Prostate gland (tissue), 2 donors: ENCODE data around the gene TULP3. TPM values are rescaled to one million over a fixed set of nuclear protein-coding genes. Genes with fewer than 3 reads are reported as not detected.

ENCODE experiments used
- DNase-seq: peaks from one replicate; pipeline ENCODE4 v3.0.0-alpha.2; 2019; ENCODE audit warnings: low spot score
- H3K27ac ChIP-seq, 2 donors: fragments of 200-600 bp; sonication (generic); 2 replicates each; pipeline ENCODE4 v1.5.1; 2017 to 2019
- H3K27me3 ChIP-seq: fragments of 200-600 bp; sonication (generic); replicated peaks from 2 replicates; pipeline ENCODE4 v1.5.1; 2019; ENCODE audit not compliant: insufficient read depth
- H3K36me3 ChIP-seq, 2 donors: fragments of 200-600 bp; sonication (generic); 1 replicate in 1 of 2; 2 replicates in 1 of 2; pipeline versions ENCODE4 v1.5.1 to v1.8.1; 2017 to 2019
- H3K4me1 ChIP-seq: fragments of 200-600 bp; sonication (generic); replicated peaks from 2 replicates; pipeline ENCODE4 v1.5.1; 2019
- H3K4me3 ChIP-seq, 2 donors: fragments of 200-600 bp; sonication (generic); 2 replicates each; pipeline ENCODE4 v1.5.1; 2017 to 2019
- H3K9me3 ChIP-seq: fragments of 200-600 bp; sonication (generic); 2 replicates; pipeline ENCODE4 v1.5.1; 2017
- CTCF ChIP-seq, 4 experiments: fragments of 200-600 bp in 2 of 4; fragments of 450-650 bp in 2 of 4; sonication (generic) in 2 of 4; IDR thresholded peaks; 1 replicate in 3 of 4; 2 replicates in 1 of 4; pipeline ENCODE4 v1.5.1; 2016 to 2019; ENCODE audit warnings: antibody characterized with exemption in 4 of 4, mild to moderate bottlenecking in 2 of 4, moderate library complexity in 2 of 4
- POLR2A ChIP-seq: fragments of 450-650 bp; IDR thresholded peaks from one replicate; pipeline ENCODE4 v1.6.1; 2016; ENCODE audit warnings: antibody characterized with exemption, mild to moderate bottlenecking
- POLR2AphosphoS5 ChIP-seq: sonication (generic); formaldehyde crosslinking; IDR thresholded peaks from one replicate; pipeline ENCODE4 v1.6.1; 2017; ENCODE audit warnings: antibody characterized with exemption
- WGBS: methylation state at CpG from one replicate; pipeline ENCODE4 v1.1.5; 2018; 5-methylcytosine and 5-hydroxymethylcytosine counted together
- intact Hi-C: fragments of 100-400 bp; cut with DNase I; formaldehyde crosslinking; loops from one replicate; pipeline ENCODE4 v1.14.2; 2022
- total RNA-seq, 2 donors: library from RNA; depleted of rRNA; stranded (reverse); fragments of >200 nt; gene quantifications; one replicate each; pipeline ENCODE4 v1.1.0, GENCODE V29; 2016

The TULP3 gene
- total RNA-seq, 2 donors from 2014 or later, result 15.2 to 22.2 TPM

GRCh38 chr12:2976581-2976996 lies 85.9 kb downstream of the TULP3 start:
- no peaks in the 10 kb centered on the region for H3K27me3 ChIP-seq
- no peaks in the 10 kb centered on the region for H3K36me3 ChIP-seq
- TF ChIP-seq CTCF (IDR thresholded peaks at IDR 0.05) (no peak), POLR2A (no peak), POLR2AphosphoS5 (no peak)
- intact Hi-C loops, result no loop called here
- no peaks in the 10 kb centered on the region for H3K4me1 ChIP-seq
- DNase-seq, result no peak
- H3K27ac ChIP-seq, result no peak overlapping the region
- 86% methylated on average over 5 of the region's 6 CpGs for WGBS
- no peaks in the 10 kb centered on the region for H3K9me3 ChIP-seq
- no peak overlapping the region for H3K4me3 ChIP-seq

- Histone ChIP-seq H3K36me3 (no peaks in the 10 kb centered on the region), H3K4me3 (no peak overlapping the region), H3K27ac (no peak overlapping the region), H3K27me3 (no peaks in the 10 kb centered on the region), H3K9me3 (no peaks in the 10 kb centered on the region), H3K4me1 (no peaks in the 10 kb centered on the region)
- TF ChIP-seq POLR2A (no peak), POLR2AphosphoS5 (no peak), CTCF (IDR thresholded peaks at IDR 0.05) (no peak)
- DNase-seq, result no peak
- 84% methylated on average over 5 of the region's 5 CpGs for WGBS
- intact Hi-C loops, result no loop called here
These were observed 87.1 kb downstream of the TULP3 start for GRCh38 chr12:2977776-2978175.

- 92% methylated on average over 4 of the region's 4 CpGs for WGBS
- TF ChIP-seq CTCF (IDR thresholded peaks at IDR 0.05) (no peak), POLR2A (no peak), POLR2AphosphoS5 (no peak)
These were observed 89.1 kb downstream of the TULP3 start for GRCh38 chr12:2979806-2980205.

GRCh38 chr12:2980630-2981029 lies 89.9 kb downstream of the TULP3 start:
- no peak for TF ChIP-seq CTCF (IDR thresholded peaks at IDR 0.05)
- TF ChIP-seq POLR2AphosphoS5, result no peak
- no peak for TF ChIP-seq POLR2A
- Histone ChIP-seq H3K36me3 (no peaks in the 10 kb centered on the region), H3K27me3 (no peaks in the 10 kb centered on the region), H3K27ac (no peak overlapping the region), H3K9me3 (no peaks in the 10 kb centered on the region), H3K4me1 (no peaks in the 10 kb centered on the region), H3K4me3 (no peak overlapping the region)
- 81% methylated on average over 7 of the region's 7 CpGs for WGBS
- no peak for DNase-seq
- intact Hi-C loops, result no loop called here

More at GRCh38 chr12:2979806-2980205, 89.1 kb downstream of the TULP3 start:
- H3K4me1 ChIP-seq, result no peaks in the 10 kb centered on the region
- no peaks in the 10 kb centered on the region for H3K36me3 ChIP-seq
- H3K27ac ChIP-seq, result no peak overlapping the region
- no peaks in the 10 kb centered on the region for H3K9me3 ChIP-seq
- intact Hi-C loops, result no loop called here
- no peak overlapping the region for H3K4me3 ChIP-seq
- no peaks in the 10 kb centered on the region for H3K27me3 ChIP-seq
- DNase-seq, result no peak

GRCh38 chr12:2982361-2982760 lies 91.7 kb downstream of the TULP3 start:
- no peaks in the 10 kb centered on the region for H3K36me3 ChIP-seq
- H3K4me3 ChIP-seq, result no peak overlapping the region
- H3K4me1 ChIP-seq, result no peaks in the 10 kb centered on the region
- no peak overlapping the region for H3K27ac ChIP-seq
- WGBS, result 92% methylated on average over 13 of the region's 13 CpGs
- TF ChIP-seq POLR2A (no peak), POLR2AphosphoS5 (no peak), CTCF (IDR thresholded peaks at IDR 0.05) (no peak)
- intact Hi-C loops, result no loop called here
- H3K27me3 ChIP-seq, result no peaks in the 10 kb centered on the region
- DNase-seq, result no peak
- H3K9me3 ChIP-seq, result no peaks in the 10 kb centered on the region
